K562 (cell line): ENCODE data around the gene EXOC3L2. TPM values are rescaled to one million over a fixed set of nuclear protein-coding genes. Genes with fewer than 3 reads are reported as not detected.

ENCODE experiments used
- ATAC-seq: fragments of 200-7000 bp; cut with Tn5 transposase; 3 replicates; pipeline ENCODE4 v1.9.1; 2020; ENCODE audit warnings: moderate library complexity
- BruUV-seq: library from RNA; stranded (reverse); fragments of 400-500 nt; replicated peaks from 2 replicates; lab custom pipeline; 2021; lab: Mats Ljungman, UMichigan
- CTCF ChIA-PET: fragments of 300-600 bp; formaldehyde crosslinking; extraction: SDS; loops from one replicate; lab custom pipeline; 2021; ENCODE audit warnings: low intra/inter-chr PET ratio; lab: Yijun Ruan, JAX
- POLR2A ChIA-PET: fragments of 300-600, 350-650 bp; sonication (Branson Sonifier 250); formaldehyde crosslinking; extraction: SDS; loops from one replicate; lab custom pipeline; 2021; ENCODE audit warnings: antibody characterized with exemption, inconsistent platforms; lab: Yijun Ruan, JAX
- DNase-seq, 4 experiments: peaks; one replicate each; pipeline versions ENCODE4 v3.0.0 to v3.0.0-alpha.2; 2011 to 2018; ENCODE audit warnings: low spot score in 3 of 4, mixed read lengths in 3 of 4; ENCODE audit errors: extremely low read depth in 1 of 4
- FAIRE-seq: peaks from 2 replicates; lab custom pipeline; 2011; peaks lifted over from hg19 to GRCh38; lab: Jason Lieb, UNC
- H2AFZ ChIP-seq: 2 replicates; pipeline ENCODE4 v1.6.0; 2011; ENCODE audit warnings: low read depth, low read length, control low read depth, inconsistent platforms
- H3K27ac ChIP-seq: fragments of 200-600 bp; 3 replicates; pipeline ENCODE4 v1.8.0; 2011; ENCODE audit warnings: low read depth, mild to moderate bottlenecking, control low read depth, inconsistent platforms, low read length, moderate library complexity, mixed read lengths; ENCODE audit errors: extremely low read depth
- H3K27me3 ChIP-seq, 2 experiments: fragments of 300-600 bp in 1 of 2; 2 replicates in 1 of 2; 3 replicates in 1 of 2; pipeline versions ENCODE4 v1.6.0 to v1.8.0; 2011; ENCODE audit warnings: inconsistent platforms in 2 of 2, low read length in 2 of 2, mild to moderate bottlenecking in 1 of 2, mixed read lengths in 1 of 2, moderate library complexity in 1 of 2; ENCODE audit not compliant: control insufficient read depth in 2 of 2, insufficient read depth in 2 of 2
- H3K36me3 ChIP-seq: fragments of 300-600 bp; 3 replicates; pipeline ENCODE4 v1.8.0; 2011; ENCODE audit warnings: mild to moderate bottlenecking, low read length, inconsistent platforms; ENCODE audit not compliant: control insufficient read depth, insufficient read depth
- H3K4me1 ChIP-seq, 2 experiments: fragments of 200-600 bp in 1 of 2; replicated peaks in 1 of 2; 2 replicates in 1 of 2; 3 replicates in 1 of 2; pipeline versions ENCODE4 v1.5.1 to v1.8.0; 2011; ENCODE audit warnings: inconsistent platforms in 2 of 2, low read length in 2 of 2, mild to moderate bottlenecking in 1 of 2, mixed read lengths in 1 of 2, moderate library complexity in 1 of 2; ENCODE audit not compliant: control insufficient read depth in 2 of 2, insufficient read depth in 2 of 2
- H3K4me2 ChIP-seq: 2 replicates; pipeline ENCODE4 v1.6.1; 2011; ENCODE audit warnings: low read length, control low read depth, inconsistent platforms, mixed read lengths; ENCODE audit not compliant: insufficient read depth
- H3K4me3 ChIP-seq: fragments of 200-600 bp; sonication (generic), shearing (Covaris generic); 2 replicates; pipeline ENCODE4 v1.5.1; 2016; ENCODE audit warnings: control low read depth, inconsistent platforms
- H3K79me2 ChIP-seq: fragments of 200-600 bp; 3 replicates; pipeline ENCODE4 v1.8.0; 2011; ENCODE audit warnings: low read length, inconsistent platforms; ENCODE audit not compliant: control insufficient read depth, insufficient read depth
- H3K9ac ChIP-seq, 2 experiments: 2 replicates each; pipeline versions ENCODE4 v1.6.0 to v1.6.1; 2011; ENCODE audit warnings: low read depth in 2 of 2, low read length in 2 of 2, control low read depth in 1 of 2, inconsistent platforms in 1 of 2, mild to moderate bottlenecking in 1 of 2, mixed read lengths in 1 of 2; ENCODE audit not compliant: insufficient read depth in 1 of 2
- H3K9me1 ChIP-seq: one replicate; pipeline ENCODE4 v1.6.0; 2011; ENCODE audit warnings: inconsistent platforms, mild to moderate bottlenecking, low read length, moderate library complexity; ENCODE audit not compliant: control insufficient read depth, insufficient read depth
- H3K9me3 ChIP-seq: replicated peaks from 2 replicates; pipeline ENCODE4 v1.5.1; 2011; ENCODE audit warnings: low read depth, low read length, inconsistent platforms; ENCODE audit not compliant: control insufficient read depth, insufficient read depth
- H4K20me1 ChIP-seq: replicated peaks from 2 replicates; pipeline ENCODE4 v1.6.1; 2011; ENCODE audit warnings: low read length, inconsistent platforms, mixed read lengths; ENCODE audit not compliant: control insufficient read depth, insufficient read depth
- CXXC5 ChIP-seq: fragments of 250-450 bp; sonication (Bioruptor Pico); IDR thresholded peaks from 2 replicates; pipeline ENCODE4 v1.8.0; 2022; ENCODE audit warnings: inconsistent platforms, mild to moderate bottlenecking, moderate library complexity
- FOXJ3 ChIP-seq: sonication (generic); formaldehyde crosslinking; IDR thresholded peaks from 2 replicates; pipeline ENCODE4 v1.4.0; 2020; ENCODE audit warnings: mild to moderate bottlenecking, missing genetic modification reagents
- HDAC8 ChIP-seq: fragments of 450-650 bp; IDR thresholded peaks from 2 replicates; pipeline ENCODE4 v1.6.1; 2016; ENCODE audit warnings: mild to moderate bottlenecking, missing genetic modification characterization, moderate library complexity, missing compliant biosample characterization
- HEY1 ChIP-seq: fragments of 250-450 bp; sonication (Bioruptor Pico); IDR thresholded peaks from 2 replicates; pipeline ENCODE4 v1.5.0; 2020; ENCODE audit warnings: mild to moderate bottlenecking, moderate library complexity, borderline replicate concordance
- MAFF ChIP-seq: IDR thresholded peaks from 2 replicates; pipeline ENCODE4 v1.6.1; 2012; ENCODE audit warnings: low read length, improper control_type of control experiment
- MTA1 ChIP-seq: fragments of 450-650 bp; IDR thresholded peaks from 2 replicates; pipeline ENCODE4 v1.6.1; 2017; ENCODE audit warnings: borderline replicate concordance
- MTA2 ChIP-seq: fragments of 450-650 bp; IDR thresholded peaks from 2 replicates; pipeline ENCODE4 v1.6.1; 2016; ENCODE audit warnings: low read depth
- POLR2G ChIP-seq: fragments of 200-400 bp; formaldehyde crosslinking; IDR thresholded peaks from 2 replicates; pipeline ENCODE4 v1.6.1; 2017; ENCODE audit warnings: low read depth, mild to moderate bottlenecking, antibody characterized with exemption, low read length, moderate library complexity
- TBP ChIP-seq: optimal IDR thresholded peaks from 2 replicates; pipeline ENCODE3; 2011; ENCODE audit warnings: low read depth, low read length, improper control_type of control experiment
- TGIF2 ChIP-seq: sonication (generic); formaldehyde crosslinking; IDR thresholded peaks from 2 replicates; pipeline ENCODE4 v1.8.1; 2022; ENCODE audit warnings: mild to moderate bottlenecking, missing genetic modification reagents, moderate library complexity
- ZKSCAN3 ChIP-seq: fragments of 250-450 bp; sonication (Bioruptor Pico); IDR thresholded peaks from 2 replicates; pipeline ENCODE4 v1.4.0; 2020
- ZNF146 ChIP-seq: IDR thresholded peaks from one replicate; pipeline ENCODE4 v1.6.1; 2018; ENCODE audit warnings: missing compliant biosample characterization; ENCODE audit not compliant: unreplicated experiment
- ZNF354B ChIP-seq: fragments of 250-450 bp; sonication (Bioruptor Pico); IDR thresholded peaks from 2 replicates; pipeline ENCODE4 v1.4.0; 2020
- ZNF717 ChIP-seq: fragments of 250-450 bp; sonication (Bioruptor Pico); IDR thresholded peaks from 2 replicates; pipeline ENCODE4 v1.5.0; 2021
- WGBS: fragments of 100-300 bp; shearing (Covaris generic); methylation state at CpG from one replicate; pipeline ENCODE4 v1.1.6; 2016; ENCODE audit warnings: low coverage, mixed read lengths; ENCODE audit not compliant: insufficient coverage; ENCODE audit errors: missing lambda C conversion rate; 5-methylcytosine and 5-hydroxymethylcytosine counted together
- in situ Hi-C: fragments of 300-500 bp; cut with MboI; formaldehyde crosslinking; loops from 4 replicates; pipeline ENCODE4 v1.15.0; 2018; ENCODE audit warnings: inconsistent platforms, mixed read lengths
- intact Hi-C: fragments of 100-400 bp; cut with micrococcal nuclease; formaldehyde crosslinking; loops from 2 replicates; pipeline ENCODE4 v1.14.2; 2022
- polyA plus RNA-seq, 8 experiments: library from polyadenylated mRNA; depleted of rRNA in 4 of 8; stranded (reverse) in 5 of 8; unstranded in 3 of 8; fragments of >200 nt; fragmentation: Nextera tagmentation in 2 of 8; fragmentation: Illumina TruSeq in 1 of 8; extraction: Ambion mirVana in 2 of 8; extraction: Trizol in 1 of 8; gene quantifications; 2 replicates each; pipeline versions ENCODE4 v1.2.1 to v1.2.3, GENCODE V29; 2011 to 2014; ENCODE audit warnings: inconsistent platforms in 1 of 8, missing spikeins in 1 of 8
- total RNA-seq, 7 experiments: library from RNA; depleted of rRNA in 6 of 7; stranded (reverse); fragments of >200 nt in 6 of 7; fragmentation: Illumina TruSeq in 2 of 7; extraction: Trizol in 2 of 7; gene quantifications; 2 replicates each; pipeline versions ENCODE4 v1.2.1 to v1.2.3, GENCODE V29; 2011 to 2021; ENCODE audit warnings: low replicate concordance in 1 of 7
- TF ChIP-seq, protein P1 (sequence below): fragments of 450-650 bp; formaldehyde crosslinking; IDR thresholded peaks from 2 replicates; pipeline ENCODE4 v1.4.0; 2020; ENCODE audit warnings: mild to moderate bottlenecking, moderate library complexity
- TF ChIP-seq, protein P2 (sequence below): sonication (generic); formaldehyde crosslinking; IDR thresholded peaks from 2 replicates; pipeline ENCODE4 v1.8.0; 2022; ENCODE audit warnings: mild to moderate bottlenecking, missing genetic modification reagents

Gene EXOC3L2
- total and polyA plus RNA-seq, 9 of the 15 experiments (the other 6 are each of a cell fraction or from before 2014, with no cell fraction given) = 0.31 to 19.0 (median 2.4) TPM

DNA sequence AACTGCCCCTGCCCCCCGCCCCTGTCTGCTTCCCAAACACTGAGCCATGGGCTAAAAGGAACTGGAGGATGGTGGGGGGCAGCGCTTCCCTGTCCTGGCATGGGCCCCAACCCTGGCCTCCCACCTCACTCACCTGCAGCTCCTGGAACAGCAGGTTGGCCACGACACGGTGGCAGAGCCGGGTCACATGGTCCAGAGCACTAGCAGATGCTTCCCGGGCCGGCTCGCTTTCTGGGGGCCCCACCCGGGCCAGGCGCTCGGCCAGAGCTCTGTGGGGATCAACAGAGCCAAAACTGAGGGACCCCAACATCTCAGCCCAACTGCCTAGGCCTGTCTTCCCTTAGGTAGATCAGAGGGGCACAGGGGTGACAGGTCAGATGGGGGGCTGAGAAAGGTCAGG lies 20.6 kb downstream of the EXOC3L2 start:
- Histone ChIP-seq H3K9me3 (no peaks in the 10 kb centered on the region), H3K4me3 (no peak overlapping the region), H3K36me3 (peaks cover 2% of the 10 kb centered on the region; the same call in 2 of the 3 replicates), H2AFZ (no peak overlapping the region), H3K4me2 (no peak overlapping the region), H4K20me1 (no peaks in the 10 kb centered on the region), H3K9ac (peak overlapping the region in 1 of 2 experiments; percentile 14; a peak in 1 of 4 replicates), H3K79me2 (no peaks in the 10 kb centered on the region), H3K27ac (no peak overlapping the region), H3K9me1 (no peaks in the 10 kb centered on the region), H3K4me1 (peaks cover under 1 to 10% of the 10 kb centered on the region in 2 experiments; a peak in 3 of 5 replicates), H3K27me3 (no peaks in the 10 kb centered on the region)
- FAIRE-seq (no peak), DNase-seq (no peak), ATAC-seq (no peak)
- TF ChIP-seq CXXC5 (CRISPR knock-in tag) (no peak), POLR2G (peak; percentile 44; the same call in 1 of the 2 replicates)
- in situ Hi-C loops (no loop called here), intact Hi-C loops (no loop called here)
- 56% methylated on average over 9 of the region's 11 CpGs for WGBS
- ChIA-PET POLR2A (no interaction called here), CTCF (no interaction called here)
- BruUV-seq = no TSS peak

DNA sequence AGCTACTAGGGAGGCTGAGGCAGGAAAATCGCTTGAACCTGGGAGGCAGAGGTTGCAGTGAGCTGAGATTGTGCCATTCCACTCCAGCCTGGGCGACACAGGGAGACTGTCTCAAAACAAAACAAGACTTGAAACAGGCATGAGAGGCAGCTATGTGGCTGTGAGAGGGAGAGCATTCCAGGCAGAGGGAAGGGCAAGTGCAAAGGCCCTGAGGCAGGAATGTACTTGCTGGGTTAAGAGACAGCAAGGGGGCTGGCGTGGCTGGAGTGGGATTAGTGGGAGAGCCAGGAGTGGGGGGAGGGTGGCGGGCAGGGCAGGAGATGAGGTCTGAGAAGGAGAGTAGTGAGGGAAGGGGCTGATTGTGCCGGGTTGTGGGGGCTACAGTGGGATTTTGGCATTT lies 21.3 kb downstream of the EXOC3L2 start:
- no peak for DNase-seq
- Histone ChIP-seq H3K79me2 (no peaks in the 10 kb centered on the region), H3K9ac (no peak overlapping the region), H2AFZ (no peak overlapping the region), H3K9me3 (no peaks in the 10 kb centered on the region), H3K27ac (no peak overlapping the region), H3K4me3 (no peak overlapping the region), H4K20me1 (no peaks in the 10 kb centered on the region), H3K36me3 (peaks cover 2% of the 10 kb centered on the region; the same call in 2 of the 3 replicates), H3K4me1 (peaks cover 7 to 14% of the 10 kb centered on the region in 2 experiments; a peak in 4 of 5 replicates), H3K27me3 (no peaks in the 10 kb centered on the region), H3K9me1 (no peaks in the 10 kb centered on the region), H3K4me2 (no peak overlapping the region)
- CTCF ChIA-PET = no interaction called here
- no peak for ATAC-seq
- intact Hi-C loops (no loop called here), in situ Hi-C loops (no loop called here)
- BruUV-seq = no TSS peak
- FAIRE-seq = no peak
- POLR2A ChIA-PET = interaction anchor here (1.5 kb wide), 1 partner anchor 46 kb away, joined by 4 read pairs; no protein-coding TSS in a partner anchor
- 63% methylated on average over 2 of the region's 5 CpGs for WGBS
- TF ChIP-seq, protein P1, sequence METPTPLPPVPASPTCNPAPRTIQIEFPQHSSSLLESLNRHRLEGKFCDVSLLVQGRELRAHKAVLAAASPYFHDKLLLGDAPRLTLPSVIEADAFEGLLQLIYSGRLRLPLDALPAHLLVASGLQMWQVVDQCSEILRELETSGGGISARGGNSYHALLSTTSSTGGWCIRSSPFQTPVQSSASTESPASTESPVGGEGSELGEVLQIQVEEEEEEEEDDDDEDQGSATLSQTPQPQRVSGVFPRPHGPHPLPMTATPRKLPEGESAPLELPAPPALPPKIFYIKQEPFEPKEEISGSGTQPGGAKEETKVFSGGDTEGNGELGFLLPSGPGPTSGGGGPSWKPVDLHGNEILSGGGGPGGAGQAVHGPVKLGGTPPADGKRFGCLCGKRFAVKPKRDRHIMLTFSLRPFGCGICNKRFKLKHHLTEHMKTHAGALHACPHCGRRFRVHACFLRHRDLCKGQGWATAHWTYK (CRISPR knock-in tag) = no peak
- TF ChIP-seq HEY1 (no peak), TGIF2 (no peak), ZNF146 (no peak), ZKSCAN3 (no peak), ZNF354B (CRISPR knock-in tag) (no peak), MTA1 (no peak), TBP (no peak), HDAC8 (no peak), MTA2 (no peak), FOXJ3 (CRISPR knock-in tag) (no peak), MAFF (no peak), ZNF717 (no peak)
- TF ChIP-seq, protein P2, sequence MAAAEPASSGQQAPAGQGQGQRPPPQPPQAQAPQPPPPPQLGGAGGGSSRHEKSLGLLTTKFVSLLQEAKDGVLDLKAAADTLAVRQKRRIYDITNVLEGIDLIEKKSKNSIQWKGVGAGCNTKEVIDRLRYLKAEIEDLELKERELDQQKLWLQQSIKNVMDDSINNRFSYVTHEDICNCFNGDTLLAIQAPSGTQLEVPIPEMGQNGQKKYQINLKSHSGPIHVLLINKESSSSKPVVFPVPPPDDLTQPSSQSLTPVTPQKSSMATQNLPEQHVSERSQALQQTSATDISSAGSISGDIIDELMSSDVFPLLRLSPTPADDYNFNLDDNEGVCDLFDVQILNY (CRISPR knock-in tag) = no peak
